GM18870 (cell line): Measurements from ENCODE around the gene PTPRD.

Source experiments
- ATAC-seq: cut with Tn5 transposase; IDR thresholded peaks from one replicate; pipeline ENCODE4 v1.9.1; 2021; ENCODE audit warnings: moderate library complexity; ENCODE audit not compliant: unreplicated experiment

The PTPRD gene

DNA sequence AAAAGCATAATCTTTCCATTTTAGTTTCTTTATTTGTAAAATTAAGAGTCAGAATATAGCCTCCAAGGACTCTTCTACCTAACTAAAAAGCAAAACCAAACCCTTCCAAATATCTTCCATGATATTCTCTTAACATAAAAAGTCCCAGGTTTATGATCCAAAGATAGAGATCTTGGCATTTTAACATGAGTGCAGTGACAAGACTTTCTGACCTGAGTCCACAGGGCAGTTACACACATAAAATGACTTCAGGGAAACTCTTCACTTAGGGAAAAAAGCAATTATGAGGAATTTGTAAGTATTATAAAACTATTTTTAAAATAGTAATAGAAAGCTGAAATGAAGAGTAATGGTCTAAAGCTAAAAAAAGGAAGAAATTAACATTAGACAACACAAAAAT lies 2040.6 kb downstream of the PTPRD start:
- no peak for ATAC-seq

DNA sequence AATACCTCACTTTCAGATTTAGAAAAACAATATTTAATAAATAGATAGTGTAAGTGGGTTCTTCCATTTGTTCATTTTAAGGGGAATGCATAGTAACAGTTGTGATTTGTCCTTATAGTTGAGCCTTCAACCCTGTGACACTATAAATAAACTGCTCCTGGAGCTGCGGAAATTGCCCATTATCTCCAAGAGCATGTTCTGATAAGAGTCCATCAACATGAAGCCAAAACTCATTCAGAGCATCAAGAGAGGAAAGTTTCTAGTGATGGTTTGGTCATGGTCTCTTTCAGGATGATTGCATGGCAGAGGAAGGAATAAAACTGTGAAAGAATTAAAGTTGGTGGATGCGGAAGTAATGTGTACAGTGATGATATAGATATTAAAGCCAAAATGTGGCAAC lies 2041.2 kb downstream of the PTPRD start:
- no peak for ATAC-seq

DNA sequence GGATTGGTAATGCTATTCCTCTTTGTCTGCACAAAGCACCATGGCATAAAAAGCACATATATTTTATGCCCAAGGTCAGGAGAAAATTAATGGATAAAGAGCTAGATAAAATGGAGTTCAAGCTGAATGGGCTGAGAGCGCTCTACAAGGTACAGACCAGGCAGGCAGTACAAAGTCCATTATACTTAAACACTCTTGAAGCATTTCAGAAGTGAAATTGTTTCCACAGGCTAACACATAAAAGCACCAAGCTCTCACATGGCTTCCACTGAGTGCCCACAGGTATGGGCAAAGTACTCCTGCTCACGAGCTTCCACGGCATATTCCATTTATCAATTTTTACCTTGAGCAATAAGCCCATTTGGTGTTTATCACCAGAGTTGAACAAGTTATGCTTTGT lies 2042.0 kb downstream of the PTPRD start:
- ATAC-seq, result no peak

DNA sequence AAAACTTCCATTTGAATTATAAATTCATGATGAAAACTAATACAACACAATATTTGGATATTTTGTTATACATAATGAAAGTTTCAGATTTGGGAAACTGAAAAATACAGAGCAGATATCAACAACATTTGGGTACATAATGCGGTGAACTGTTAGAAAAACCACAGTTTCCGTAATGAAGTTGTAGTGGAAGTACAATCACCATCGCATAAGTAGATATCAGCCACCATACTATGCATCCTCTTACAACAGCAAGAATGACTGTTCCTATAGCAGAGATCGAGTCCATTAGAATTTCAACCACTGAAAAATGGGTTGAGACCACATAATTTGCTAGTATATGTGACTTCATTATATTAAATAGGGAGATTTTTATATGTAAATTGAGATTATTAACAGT lies 2043.0 kb downstream of the PTPRD start:
- no peak for ATAC-seq

DNA sequence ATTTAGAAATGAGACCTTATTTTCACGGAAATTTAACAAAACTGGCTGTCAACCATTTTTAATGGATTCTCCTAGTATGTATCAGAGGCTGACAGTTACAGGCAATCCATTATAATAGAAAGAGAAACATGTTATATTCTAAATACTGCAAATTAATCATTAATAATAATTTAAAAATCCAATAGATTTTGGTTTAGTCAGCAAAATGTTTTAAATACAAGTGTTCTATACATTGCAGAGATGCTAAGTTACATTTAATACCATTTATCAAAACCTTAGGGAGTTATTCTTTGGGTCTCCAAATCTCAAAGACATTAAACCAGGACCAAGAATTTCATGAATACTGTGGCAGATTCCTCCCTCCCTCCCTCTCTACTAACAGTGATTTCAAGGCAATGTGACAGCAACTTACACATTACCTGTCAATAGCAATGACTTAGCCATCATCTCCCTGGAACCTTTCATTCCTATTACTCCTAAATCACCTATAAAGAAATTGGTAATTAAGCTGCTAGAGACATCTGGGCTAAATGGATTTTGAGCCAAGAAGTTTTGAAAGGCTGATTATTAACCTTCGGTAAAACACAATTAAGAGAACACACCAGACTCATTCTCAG lies 2044.7 kb downstream of the PTPRD start:
- no peak for ATAC-seq

DNA sequence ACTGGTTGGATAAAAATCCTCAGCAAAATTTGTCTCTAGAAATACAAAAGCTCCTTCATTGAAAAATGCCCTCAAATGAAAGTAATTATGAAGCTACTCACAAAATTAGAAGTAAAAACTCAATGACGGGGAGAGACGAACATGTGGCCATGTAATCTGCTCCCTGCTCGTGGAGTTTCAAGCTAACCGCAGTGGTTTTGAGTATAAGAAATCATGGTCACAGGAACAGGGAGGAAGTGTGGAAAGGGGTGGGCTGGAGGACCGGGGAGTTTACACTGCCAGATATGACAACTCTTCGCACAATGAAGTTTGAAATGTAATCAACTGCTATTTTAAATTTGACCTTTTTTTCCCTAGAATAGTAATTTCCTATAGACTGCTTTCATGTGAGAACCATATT lies 2047.8 kb downstream of the PTPRD start:
- ATAC-seq, result no peak

DNA sequence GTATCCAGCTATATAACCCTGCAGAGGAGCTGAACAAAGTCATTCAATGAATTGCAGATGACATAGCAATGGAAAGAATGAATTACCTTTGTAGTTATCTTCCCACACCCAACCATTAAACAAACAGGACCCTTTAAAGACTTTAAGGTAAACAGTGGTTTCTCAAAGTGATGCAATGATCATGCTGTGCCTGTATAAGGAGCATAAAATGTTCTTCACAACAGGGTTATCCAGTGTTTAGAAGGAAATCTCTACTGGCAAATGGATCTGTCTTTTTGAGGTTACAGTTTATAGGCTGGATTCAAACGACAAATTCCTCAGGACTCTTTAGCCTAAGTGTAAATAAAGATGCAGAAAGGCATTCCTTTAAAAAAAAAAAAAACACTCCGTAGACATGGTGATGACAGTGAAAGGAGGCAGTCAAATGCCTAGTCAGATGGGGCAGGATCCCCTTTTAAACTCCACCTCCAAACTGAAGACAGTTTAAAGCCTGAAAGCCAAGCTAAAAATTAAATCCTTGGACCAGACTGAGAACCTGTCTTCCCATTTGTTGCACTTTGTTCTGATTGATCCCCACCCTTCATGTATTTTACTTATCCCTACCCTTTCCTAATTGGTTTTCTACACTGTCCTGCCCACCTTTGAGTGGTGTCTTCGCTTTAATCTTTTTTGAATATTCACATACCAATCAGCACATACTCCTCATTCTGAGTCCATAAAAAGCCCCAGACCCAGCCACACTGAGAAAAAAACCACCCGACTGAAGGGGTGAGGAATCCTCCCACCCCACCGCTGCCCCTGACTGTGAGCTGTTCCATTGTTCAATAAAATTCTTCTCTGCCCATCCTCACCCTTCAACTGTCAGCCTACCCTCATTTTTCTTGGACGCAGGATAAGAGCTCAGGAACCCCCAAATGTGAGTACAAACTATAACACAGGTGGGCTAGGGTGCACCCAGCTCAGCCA lies 2052.0 kb downstream of the PTPRD start:
- ATAC-seq, result no peak

DNA sequence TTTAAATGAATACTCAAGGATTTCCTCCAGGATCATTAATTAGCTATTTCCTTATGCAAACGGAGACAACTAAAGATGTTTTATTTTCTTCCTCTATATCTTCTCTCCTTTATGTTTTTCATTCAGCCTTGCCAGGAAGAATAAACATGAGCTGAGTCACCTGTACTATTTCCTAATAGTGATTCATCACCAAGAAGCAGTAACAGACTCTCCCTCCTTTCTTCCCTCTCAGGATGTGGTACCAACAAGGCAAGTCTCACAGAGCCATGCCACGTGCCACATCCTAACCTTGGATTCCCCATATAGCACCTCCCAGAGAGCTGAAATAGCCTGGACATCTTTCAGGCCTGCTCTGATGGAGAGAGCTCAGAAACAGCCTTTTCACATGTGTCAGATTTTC lies 2054.6 kb downstream of the PTPRD start:
- no peak for ATAC-seq

DNA sequence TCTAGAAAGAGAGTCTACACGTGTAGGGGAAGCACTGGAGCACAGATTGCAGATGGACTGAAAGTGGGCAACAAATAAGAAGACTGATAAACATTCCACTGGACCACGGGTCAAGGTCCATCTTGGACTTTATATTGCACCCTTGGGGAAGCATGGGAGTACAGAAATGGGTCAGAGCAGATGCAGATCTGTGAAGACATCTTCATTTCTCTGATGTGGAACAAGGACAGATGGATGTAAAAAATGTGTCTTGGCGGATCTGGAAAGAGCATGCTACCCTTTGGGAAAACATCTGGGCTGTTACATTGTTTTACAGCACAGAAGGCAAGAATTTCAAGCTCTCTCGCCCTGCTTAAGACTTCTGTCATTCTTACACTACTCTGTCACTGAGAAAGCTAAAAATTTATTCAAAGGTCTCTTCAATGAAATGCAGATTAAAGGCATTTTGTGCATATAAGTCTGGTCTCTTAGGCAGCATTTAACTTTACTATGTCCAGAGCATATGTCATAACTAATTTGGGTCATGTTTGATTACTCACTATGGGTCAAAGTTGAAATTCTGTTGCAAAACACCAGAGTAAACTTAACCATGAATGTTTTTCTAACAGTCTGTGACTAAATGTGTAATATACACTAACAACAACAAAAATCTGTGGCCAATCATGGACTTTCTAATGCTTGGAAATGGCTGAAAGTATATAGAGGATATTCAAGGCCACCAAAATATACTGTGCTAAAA lies 2056.9 kb downstream of the PTPRD start:
- no peak for ATAC-seq

DNA sequence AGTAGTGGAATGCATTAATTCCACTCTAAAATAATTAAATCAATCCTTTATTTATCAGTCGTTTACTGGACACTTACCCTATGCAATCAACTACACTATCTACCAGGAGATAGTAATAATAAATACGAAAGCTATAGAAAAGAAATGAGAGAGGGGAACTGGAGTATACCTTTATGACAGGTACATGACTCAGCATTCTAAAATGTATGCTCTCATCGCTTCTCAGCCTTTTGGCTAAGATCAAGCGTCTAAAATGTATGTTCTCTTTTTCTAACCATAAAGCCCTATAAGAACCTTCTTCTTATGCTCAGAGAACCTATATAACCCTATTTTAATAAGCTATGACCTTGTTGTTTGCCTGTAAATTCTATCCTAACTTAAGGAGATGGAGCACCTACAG lies 2059.4 kb downstream of the PTPRD start:
- no peak for ATAC-seq

DNA sequence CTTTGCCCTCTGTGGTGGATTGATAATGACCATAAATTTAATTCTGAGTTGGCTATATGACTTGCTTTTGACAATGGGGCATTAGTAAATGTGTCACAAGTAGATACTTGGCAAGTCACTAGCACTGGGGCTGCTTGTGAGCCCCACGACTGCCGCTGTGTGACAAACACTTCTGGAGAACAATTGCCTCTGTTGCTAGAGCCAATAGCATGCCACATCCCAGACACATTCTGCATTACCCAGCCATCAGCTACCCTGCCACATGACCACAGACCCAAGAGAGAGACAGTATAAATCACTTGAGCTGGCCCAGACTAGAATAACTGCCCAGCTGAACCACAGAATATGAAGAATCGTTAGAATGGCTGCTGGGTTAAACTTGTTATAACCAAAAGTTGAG lies 2060.1 kb downstream of the PTPRD start:
- no peak for ATAC-seq

DNA sequence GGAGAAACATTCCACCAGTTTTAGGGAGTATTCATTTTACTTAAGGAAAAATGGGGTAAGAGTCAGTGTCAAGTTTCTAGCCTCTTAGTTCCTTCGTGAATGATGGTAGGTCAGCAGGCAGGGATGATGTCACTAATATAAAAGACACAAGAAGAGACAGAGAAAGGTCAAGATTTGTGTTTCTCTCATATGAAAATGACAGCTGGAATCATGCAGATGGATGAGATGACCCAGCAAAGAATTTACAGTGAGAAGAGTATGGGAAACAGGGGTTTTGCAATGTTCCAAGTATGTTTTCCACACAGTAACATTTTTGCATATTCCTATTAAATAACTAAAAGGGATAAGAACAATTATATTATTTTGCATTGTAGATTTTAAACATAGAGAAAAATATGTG lies 2063.6 kb downstream of the PTPRD start:
- ATAC-seq, result no peak

DNA sequence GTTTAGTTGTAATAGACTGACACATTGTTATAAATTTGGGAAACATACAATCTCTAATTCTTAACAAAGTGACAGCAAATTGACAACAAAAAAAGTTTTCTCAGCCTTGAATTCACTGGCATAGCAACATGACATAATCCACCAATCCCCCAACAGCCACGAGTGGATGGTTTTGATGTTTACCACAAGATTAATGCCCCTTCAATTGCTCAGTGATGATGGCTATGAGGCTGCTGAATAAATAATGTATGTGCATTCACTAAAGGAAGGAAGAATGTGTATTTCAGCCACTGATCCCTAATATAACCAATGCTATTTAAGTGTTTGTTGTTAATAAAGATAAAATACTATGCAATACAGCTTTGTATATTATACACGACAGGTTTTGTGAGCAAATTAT lies 2069.6 kb downstream of the PTPRD start:
- no peak for ATAC-seq

DNA sequence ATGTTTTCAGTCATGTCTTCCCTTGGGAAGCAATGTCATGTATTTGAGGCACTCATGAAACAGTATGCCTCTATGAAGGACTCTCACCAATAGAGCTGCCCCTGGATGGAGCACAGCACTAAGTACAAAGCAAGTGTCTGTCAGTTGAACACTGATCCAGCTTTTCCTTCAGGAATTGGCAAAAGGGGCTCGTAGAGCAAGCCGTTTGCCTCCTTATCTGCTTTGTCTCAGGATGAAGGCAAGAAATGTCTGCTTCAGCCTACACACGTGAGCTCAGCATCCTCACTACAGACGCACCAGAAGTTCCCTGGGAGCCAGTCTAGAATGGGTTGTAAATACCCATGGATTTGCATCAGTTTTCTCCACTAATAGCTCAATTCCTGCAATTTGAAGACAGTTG lies 2070.3 kb downstream of the PTPRD start:
- ATAC-seq, result no peak

DNA sequence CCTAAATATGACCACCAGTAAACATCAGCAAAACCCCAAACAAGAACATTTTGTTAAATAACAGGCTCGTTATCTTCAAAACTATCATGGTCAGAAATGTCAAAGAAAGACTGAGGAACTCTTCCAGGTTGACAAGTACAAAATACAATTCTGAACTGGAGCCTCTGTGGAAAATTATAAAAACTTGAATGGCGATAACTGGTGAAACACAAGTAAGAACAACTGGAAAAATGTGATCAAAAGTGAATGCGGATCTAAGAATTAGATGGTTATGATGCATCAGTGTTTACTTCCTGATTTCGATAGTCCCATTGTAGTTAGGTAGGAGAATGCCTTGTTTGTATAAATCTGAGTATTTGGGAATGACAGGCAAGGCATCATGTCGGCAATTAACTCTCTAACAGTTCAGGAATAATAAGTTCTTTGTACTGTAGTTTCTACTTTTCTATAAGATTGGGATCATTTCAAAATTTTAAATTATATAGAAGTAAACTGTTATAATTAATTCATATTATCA lies 2073.1 kb downstream of the PTPRD start:
- ATAC-seq, result no peak

DNA sequence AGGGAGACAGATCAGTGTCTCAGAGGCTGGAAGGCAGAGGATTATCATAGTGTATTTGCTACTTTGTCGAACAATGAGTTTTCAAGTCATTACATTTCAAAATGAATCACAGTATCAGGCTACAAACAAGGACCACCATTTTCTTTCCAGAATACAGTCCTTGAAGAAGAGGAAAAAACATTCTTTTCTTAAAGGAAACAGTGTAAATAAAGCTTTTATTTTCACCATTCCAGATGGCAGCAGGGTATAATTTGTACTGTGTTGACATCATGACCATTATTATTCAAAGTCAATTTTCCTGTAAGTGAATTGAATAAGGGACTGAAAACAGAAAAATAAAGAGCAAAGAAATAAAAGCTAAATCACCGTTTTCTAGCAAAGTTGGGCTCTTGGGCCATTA lies 2076.0 kb downstream of the PTPRD start:
- ATAC-seq, result no peak

DNA sequence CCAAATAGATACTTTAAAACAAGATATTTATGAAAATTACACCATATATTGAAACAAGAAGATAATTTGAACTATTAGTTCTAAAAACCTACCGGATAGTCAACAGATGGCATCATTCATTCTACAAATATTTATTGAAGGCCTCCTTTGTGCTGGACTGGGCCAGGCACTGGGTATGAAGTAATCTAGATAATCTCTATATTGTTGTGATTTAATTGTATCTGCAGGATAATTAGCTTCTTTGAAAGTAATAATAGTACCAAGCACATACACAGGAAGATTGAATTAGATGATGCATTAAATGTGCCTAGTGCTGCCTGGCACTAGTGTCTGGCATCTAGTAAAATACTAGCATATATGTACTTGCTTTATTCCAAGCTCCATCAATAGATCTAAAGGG lies 2078.0 kb downstream of the PTPRD start:
- ATAC-seq, result no peak

DNA sequence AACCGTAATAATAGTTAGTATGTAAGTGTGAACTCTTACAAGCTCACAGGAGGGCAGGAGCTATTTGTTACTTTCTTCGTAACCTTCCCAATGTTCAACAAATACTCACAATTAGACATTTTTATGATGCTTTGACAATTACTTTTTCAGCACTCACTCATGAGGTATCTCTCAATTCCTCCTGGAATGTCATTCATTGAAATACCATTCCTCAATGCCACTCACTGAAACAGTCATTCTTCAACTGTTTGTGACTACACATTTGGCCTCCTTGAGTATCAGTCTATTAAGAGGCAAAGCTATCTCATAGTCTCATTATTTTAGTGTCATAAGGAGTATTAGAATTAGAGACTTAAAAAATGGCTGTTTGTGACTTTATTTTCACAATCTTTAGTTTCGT lies 2079.1 kb downstream of the PTPRD start:
- ATAC-seq, result no peak

DNA sequence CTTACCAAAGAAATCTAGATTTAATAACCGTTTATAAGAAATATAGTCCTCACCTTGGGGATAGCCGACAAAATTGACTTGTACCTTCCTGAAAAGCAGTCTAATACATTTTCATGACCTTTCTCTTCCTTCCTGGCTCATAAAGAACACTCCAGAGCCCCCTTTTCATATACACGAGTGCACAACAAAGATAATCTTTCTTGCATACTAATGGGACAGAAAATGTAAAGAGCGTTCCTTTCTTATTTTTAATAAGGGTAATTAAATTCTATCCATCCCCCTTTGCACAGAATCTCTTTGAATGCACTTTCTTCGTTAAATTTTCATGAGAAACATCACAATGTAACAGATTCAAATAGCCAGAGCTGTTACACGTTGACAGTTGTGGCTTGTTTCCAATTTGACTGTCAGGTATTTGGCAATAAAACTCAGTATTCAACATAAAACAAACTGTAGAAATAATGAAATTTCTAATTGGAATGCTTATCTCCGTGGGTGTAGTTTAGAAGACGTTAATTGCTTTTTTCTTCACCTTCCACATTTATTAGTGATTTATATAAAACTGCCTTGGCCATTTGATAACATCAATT lies 2080.9 kb downstream of the PTPRD start:
- ATAC-seq, result no peak

DNA sequence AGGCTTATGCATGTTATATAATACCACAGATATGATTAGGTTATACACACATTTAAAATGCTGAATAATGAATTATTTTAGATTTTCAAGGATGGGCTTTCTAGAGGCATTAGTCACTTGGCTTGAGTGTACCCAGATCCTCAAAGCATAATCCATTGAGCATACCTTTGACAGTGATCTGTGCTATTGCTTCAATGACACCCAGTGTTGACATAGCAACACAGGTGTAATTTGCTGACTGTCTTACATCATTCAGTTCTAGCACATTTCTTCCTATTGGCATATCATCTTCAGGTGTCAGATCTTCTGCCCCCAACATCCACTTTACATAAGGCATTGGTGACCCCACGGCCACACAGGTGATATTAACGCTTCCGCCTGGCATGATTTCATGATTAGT lies 2091.7 kb downstream of the PTPRD start:
- no peak for ATAC-seq

DNA sequence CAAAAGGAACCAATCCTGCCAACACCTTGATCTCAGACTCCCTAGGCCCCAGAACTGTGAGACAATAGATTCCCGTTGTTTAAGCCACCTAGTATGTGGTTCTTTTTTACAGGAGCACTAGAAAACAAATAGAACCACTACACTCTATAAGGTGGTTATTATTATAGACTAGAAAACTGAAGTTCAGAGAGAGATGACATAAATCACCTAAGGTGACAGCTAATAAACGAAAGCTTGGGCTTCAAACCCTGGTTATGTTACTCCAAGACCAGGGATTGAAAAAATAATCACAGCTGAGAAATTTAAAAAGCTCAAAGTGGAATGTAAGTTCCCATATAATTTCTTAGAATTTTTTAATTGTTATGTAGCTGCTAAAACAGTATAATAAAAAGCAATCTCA lies 2097.1 kb downstream of the PTPRD start:
- ATAC-seq, result no peak
